Panc1 (cell line): ENCODE measurements around the gene COASY. TPM values are rescaled to one million over a fixed set of nuclear protein-coding genes. Genes with fewer than 3 reads are reported as not detected.

Source experiments
- ATAC-seq: fragments of 200-7000 bp; cut with Tn5 transposase; 2 replicates; pipeline ENCODE4 v1.9.1; 2020; ENCODE audit warnings: mild to moderate bottlenecking, moderate library complexity
- BruUV-seq: library from RNA; stranded (reverse); fragments of 400-500 nt; replicated peaks from 2 replicates; lab custom pipeline; 2021; lab: Mats Ljungman, UMichigan
- CTCF ChIA-PET: fragments of 300-600 bp; sonication (Branson Sonifier 250); formaldehyde crosslinking; loops from one replicate; lab custom pipeline; 2022; ENCODE audit warnings: antibody characterized with exemption; lab: Charles Lee
- POLR2A ChIA-PET: fragments of 300-600 bp; sonication (Branson Sonifier 250); formaldehyde crosslinking; loops from one replicate; lab custom pipeline; 2022; ENCODE audit warnings: antibody characterized with exemption; lab: Charles Lee
- DNase-seq: peaks from one replicate; pipeline ENCODE4 v3.0.0-alpha.2; 2010; ENCODE audit warnings: low read depth, low spot score
- H3K27ac ChIP-seq: 2 replicates; pipeline ENCODE4 v1.5.1; 2011; ENCODE audit warnings: mild to moderate bottlenecking, low read length, inconsistent platforms
- H3K27me3 ChIP-seq: fragments of 200-500 bp; sonication (Bioruptor generic); 2 replicates; pipeline ENCODE4 v1.6.0; 2014; ENCODE audit warnings: low read length, inconsistent platforms; ENCODE audit not compliant: control insufficient read depth, insufficient read depth
- H3K36me3 ChIP-seq: fragments of 200-500 bp; sonication (Bioruptor generic); 2 replicates; pipeline ENCODE4 v1.5.1; 2014; ENCODE audit warnings: inconsistent platforms, mild to moderate bottlenecking, low read length, moderate library complexity; ENCODE audit not compliant: control insufficient read depth, insufficient read depth
- H3K4me1 ChIP-seq: 2 replicates; pipeline ENCODE4 v1.5.1; 2011; ENCODE audit warnings: inconsistent platforms, mild to moderate bottlenecking, low read length, moderate library complexity; ENCODE audit not compliant: control insufficient read depth, insufficient read depth
- H3K4me3 ChIP-seq, 2 experiments: 2 replicates each; pipeline ENCODE4 v1.5.1; 2011 to 2012; ENCODE audit warnings: low read depth in 2 of 2, low read length in 2 of 2, mild to moderate bottlenecking in 2 of 2, inconsistent platforms in 1 of 2, moderate library complexity in 1 of 2
- H3K9me3 ChIP-seq: fragments of 200-500 bp; sonication (Bioruptor generic); 2 replicates; pipeline ENCODE4 v1.5.1; 2014; ENCODE audit warnings: low read depth, mild to moderate bottlenecking, inconsistent platforms, low read length, moderate library complexity; ENCODE audit not compliant: control insufficient read depth, insufficient read depth
- CTCF ChIP-seq: fragments of 450-650 bp; IDR thresholded peaks from 2 replicates; pipeline ENCODE4 v1.5.1; 2017; ENCODE audit warnings: mild to moderate bottlenecking
- POLR2AphosphoS5 ChIP-seq: IDR thresholded peaks from 2 replicates; pipeline ENCODE4 v1.6.1; 2012; ENCODE audit warnings: mild to moderate bottlenecking, low read depth, low read length, moderate library complexity
- REST ChIP-seq, 2 experiments: IDR thresholded peaks; 2 replicates each; pipeline ENCODE4 v1.6.1; 2011 to 2012; ENCODE audit warnings: low read depth in 2 of 2, control low read depth in 1 of 2, low read length in 1 of 2, mild to moderate bottlenecking in 1 of 2, moderate library complexity in 1 of 2; ENCODE audit not compliant: insufficient read depth in 1 of 2
- SIN3A ChIP-seq: IDR thresholded peaks from 2 replicates; pipeline ENCODE4 v1.6.1; 2012; ENCODE audit warnings: low read depth, mild to moderate bottlenecking, low read length, moderate library complexity, borderline replicate concordance; ENCODE audit not compliant: insufficient read depth
- TCF7L2 ChIP-seq: IDR thresholded peaks from 2 replicates; pipeline ENCODE4 v1.6.1; 2011; ENCODE audit warnings: mild to moderate bottlenecking, low read depth, low read length, inconsistent platforms
- in situ Hi-C: cut with HindIII; loops from 2 replicates; pipeline ENCODE4 v1.10.0; 2016; ENCODE audit warnings: low sequenced_read_pairs, low pct_unique_long_range_greater_than_20kb
- intact Hi-C: fragments of 100-400 bp; cut with micrococcal nuclease; formaldehyde crosslinking; loops from one replicate; pipeline ENCODE4 v1.10.0; 2022; ENCODE audit not compliant: unreplicated experiment
- total RNA-seq: library from RNA; stranded (reverse); gene quantifications from one replicate; pipeline ENCODE4 v1.2.1, GENCODE V29; 2021; ENCODE audit not compliant: unreplicated experiment

COASY gene
- total RNA-seq, 1 experiment from 2014 or later: 76.7 TPM

GRCh38 chr17:42598905-42599304 is 37.0 kb downstream of the COASY start:
- Histone ChIP-seq H3K4me3 (no peak overlapping the region), H3K36me3 (no peaks in the 10 kb centered on the region; the same call in 1 of the 2 replicates), H3K27me3 (no peaks in the 10 kb centered on the region), H3K9me3 (no peaks in the 10 kb centered on the region), H3K27ac (no peak overlapping the region), H3K4me1 (peaks cover 2% of the 10 kb centered on the region; the same call in 1 of the 2 replicates)
- BruUV-seq: TSS peak; percentile 43
- no peak for DNase-seq
- CTCF ChIA-PET: no interaction called here
- in situ Hi-C loops (no loop called here), intact Hi-C loops (no loop called here)
- ATAC-seq: no peak
- POLR2A ChIA-PET: no interaction called here
- TF ChIP-seq TCF7L2: no peak
- no peak for TF ChIP-seq CTCF
- no peak for TF ChIP-seq SIN3A
- TF ChIP-seq POLR2AphosphoS5: no peak
- no peak for TF ChIP-seq REST (IDR thresholded peaks at IDR 0.05; ENCODE audit: insufficient read depth in 1 of 2, low read depth in 2 of 2, low read length in 1 of 2)

GRCh38 chr17:42603318-42603717 is 41.4 kb downstream of the COASY start:
- Histone ChIP-seq H3K27me3 (no peaks in the 10 kb centered on the region), H3K36me3 (no peaks in the 10 kb centered on the region; the same call in 1 of the 2 replicates), H3K4me3 (no peak overlapping the region), H3K9me3 (no peaks in the 10 kb centered on the region), H3K27ac (no peak overlapping the region), H3K4me1 (peaks cover 14% of the 10 kb centered on the region)
- TF ChIP-seq TCF7L2 (no peak), REST (IDR thresholded peaks at IDR 0.05; ENCODE audit: insufficient read depth in 1 of 2, low read depth in 2 of 2, low read length in 1 of 2) (no peak), POLR2AphosphoS5 (no peak), SIN3A (no peak), CTCF (no peak)
- ChIA-PET POLR2A (no interaction called here), CTCF (no interaction called here)
- no peak for DNase-seq
- no peak for ATAC-seq
- BruUV-seq: no TSS peak
- intact Hi-C loops: no loop called here
- in situ Hi-C loops: no loop called here
